HepG2 (cell line): Measurements from ENCODE around the gene OLFM1. TPM values are rescaled to one million over a fixed set of nuclear protein-coding genes. Genes with fewer than 3 reads are reported as not detected.

Experiments
- ATAC-seq: fragments of 200-7000 bp; cut with Tn5 transposase; 3 replicates; pipeline ENCODE4 v1.9.1; 2020; ENCODE audit warnings: mild to moderate bottlenecking, moderate library complexity
- BruUV-seq: library from RNA; stranded (reverse); fragments of 400-500 nt; replicated peaks from 2 replicates; lab custom pipeline; 2021; lab: Mats Ljungman, UMichigan
- CTCF ChIA-PET: fragments of 300-600 bp; formaldehyde crosslinking; extraction: SDS; loops from one replicate; lab custom pipeline; 2021; ENCODE audit warnings: low total read pairs, inconsistent platforms, low intra/inter-chr PET ratio; lab: Yijun Ruan, JAX
- POLR2A ChIA-PET: fragments of 350-600 bp; sonication (Branson Sonifier 250); formaldehyde crosslinking; loops from one replicate; lab custom pipeline; 2020; ENCODE audit warnings: antibody characterized with exemption, inconsistent platforms; lab: Yijun Ruan, JAX
- DNase-seq: peaks from one replicate; pipeline ENCODE4 v3.0.0-alpha.2; 2015; ENCODE audit warnings: low spot score
- FAIRE-seq: peaks from 3 replicates; lab custom pipeline; 2011; peaks lifted over from hg19 to GRCh38; lab: Jason Lieb, UNC
- H2AFZ ChIP-seq: one replicate; pipeline ENCODE4 v1.6.1; 2011; ENCODE audit warnings: low read length, inconsistent platforms
- H3K27ac ChIP-seq: fragments of 300-600 bp; 3 replicates; pipeline ENCODE4 v1.8.0; 2011; ENCODE audit warnings: mixed run types, mild to moderate bottlenecking, mixed read lengths, low read length, inconsistent platforms; ENCODE audit not compliant: insufficient read depth; ENCODE audit errors: extremely low read length
- H3K27me3 ChIP-seq, 2 experiments: fragments of 200-600 bp in 1 of 2; 2 replicates in 1 of 2; 3 replicates in 1 of 2; pipeline versions ENCODE4 v1.6.0 to v1.8.0; 2011; ENCODE audit warnings: low read length in 2 of 2, mild to moderate bottlenecking in 2 of 2, moderate library complexity in 2 of 2, inconsistent platforms in 1 of 2; ENCODE audit not compliant: insufficient read depth in 2 of 2, control insufficient read depth in 1 of 2
- H3K36me3 ChIP-seq, 2 experiments: fragments of 200-600 bp in 1 of 2; replicated peaks in 1 of 2; 2 replicates in 1 of 2; 3 replicates in 1 of 2; pipeline versions ENCODE4 v1.5.1 to v1.8.0; 2011; ENCODE audit warnings: low read length in 2 of 2, inconsistent platforms in 1 of 2; ENCODE audit not compliant: insufficient read depth in 2 of 2, control insufficient read depth in 1 of 2
- H3K4me1 ChIP-seq: 2 replicates; pipeline ENCODE4 v1.5.1; 2012; ENCODE audit warnings: low read length, inconsistent platforms; ENCODE audit not compliant: insufficient read depth
- H3K4me2 ChIP-seq: 2 replicates; pipeline ENCODE4 v1.6.0; 2011; ENCODE audit warnings: low read depth, low read length, inconsistent platforms
- H3K4me3 ChIP-seq, 3 experiments: fragments of 200-600 bp in 1 of 3; sonication (generic), shearing (Covaris generic) in 1 of 3; replicated peaks in 1 of 3; 2 replicates each; pipeline ENCODE4 v1.5.1; 2011 to 2016; ENCODE audit warnings: low read length in 3 of 3, inconsistent platforms in 2 of 3, low read depth in 2 of 3, mild to moderate bottlenecking in 2 of 3, control low read depth in 1 of 3, mixed read lengths in 1 of 3; ENCODE audit not compliant: insufficient read depth in 1 of 3
- H3K79me2 ChIP-seq: one replicate; pipeline ENCODE4 v1.6.1; 2011; ENCODE audit warnings: low read length, inconsistent platforms; ENCODE audit not compliant: insufficient read depth
- H3K9ac ChIP-seq: 2 replicates; pipeline ENCODE4 v1.6.0; 2011; ENCODE audit warnings: mild to moderate bottlenecking, low read depth, low read length, inconsistent platforms; ENCODE audit not compliant: insufficient read depth
- H3K9me3 ChIP-seq: 2 replicates; pipeline ENCODE4 v1.5.1; 2012; ENCODE audit warnings: mild to moderate bottlenecking, low read length
- H4K20me1 ChIP-seq: 2 replicates; pipeline ENCODE4 v1.6.0; 2011; ENCODE audit warnings: inconsistent platforms, mild to moderate bottlenecking, low read length, moderate library complexity; ENCODE audit not compliant: insufficient read depth
- CENPX ChIP-seq: sonication (generic); formaldehyde crosslinking; IDR thresholded peaks from 2 replicates; pipeline ENCODE4 v1.9.0; 2021; ENCODE audit warnings: mild to moderate bottlenecking, missing genetic modification reagents, moderate library complexity
- MAFF ChIP-seq: IDR thresholded peaks from 2 replicates; pipeline ENCODE4 v1.6.1; 2011; ENCODE audit warnings: low read depth, low read length, improper control_type of control experiment
- MED8 ChIP-seq: sonication (generic); formaldehyde crosslinking; IDR thresholded peaks from 2 replicates; pipeline ENCODE4 v1.8.1; 2023; ENCODE audit warnings: mild to moderate bottlenecking, missing genetic modification reagents; ENCODE audit not compliant: insufficient replicate concordance
- SNAPC2 ChIP-seq: sonication (generic); formaldehyde crosslinking; IDR thresholded peaks from 2 replicates; pipeline ENCODE4 v1.8.1; 2022; ENCODE audit warnings: mild to moderate bottlenecking, missing genetic modification reagents
- ZFP62 ChIP-seq: sonication (generic); formaldehyde crosslinking; IDR thresholded peaks from 2 replicates; pipeline ENCODE4 v1.4.0; 2020; ENCODE audit warnings: missing genetic modification reagents
- ZNF556 ChIP-seq: sonication (generic); formaldehyde crosslinking; IDR thresholded peaks from 2 replicates; pipeline ENCODE4 v1.4.0; 2020; ENCODE audit warnings: mild to moderate bottlenecking, missing genetic modification reagents, borderline replicate concordance
- ZNF576 ChIP-seq: sonication (generic); formaldehyde crosslinking; IDR thresholded peaks from 2 replicates; pipeline ENCODE4 v1.4.0; 2020; ENCODE audit warnings: mild to moderate bottlenecking, missing genetic modification reagents
- ZNF615 ChIP-seq: sonication (generic); formaldehyde crosslinking; IDR thresholded peaks from 2 replicates; pipeline ENCODE4 v1.5.0; 2020; ENCODE audit warnings: mild to moderate bottlenecking, missing genetic modification reagents, borderline replicate concordance
- ZUFSP ChIP-seq: sonication (generic); formaldehyde crosslinking; IDR thresholded peaks from 2 replicates; pipeline ENCODE4 v1.9.0; 2021; ENCODE audit warnings: missing genetic modification reagents, mild to moderate bottlenecking, borderline replicate concordance
- WGBS: methylation state at CpG from one replicate; pipeline ENCODE4 v1.1.6; 2017; ENCODE audit warnings: low lambda C conversion rate; 5-methylcytosine and 5-hydroxymethylcytosine counted together
- in situ Hi-C: cut with HindIII; loops from 2 replicates; pipeline ENCODE4 v1.10.0; 2017; ENCODE audit warnings: low pct_unique_long_range_greater_than_20kb; ENCODE audit not compliant: extremely low pct_ligation_motif_present
- intact Hi-C: fragments of 100-400 bp; cut with micrococcal nuclease; formaldehyde crosslinking; loops from one replicate; pipeline ENCODE4 v1.10.0; 2022; ENCODE audit not compliant: unreplicated experiment
- polyA plus RNA-seq, 8 experiments: library from polyadenylated mRNA; depleted of rRNA in 3 of 8; stranded (reverse) in 7 of 8; unstranded in 1 of 8; fragments of >200 nt; fragmentation: Illumina TruSeq in 4 of 8; extraction: Trizol in 4 of 8; gene quantifications; 2 replicates each; pipeline versions ENCODE4 v1.2.1 to v1.2.3, GENCODE V29; 2011 to 2016; ENCODE audit warnings: low read depth in 4 of 8, missing spikeins in 1 of 8, mixed read lengths in 1 of 8; ENCODE audit not compliant: insufficient read depth in 1 of 8
- total RNA-seq, 5 experiments: library from RNA; depleted of rRNA; stranded (reverse); fragments of >200 nt; fragmentation: Illumina TruSeq; extraction: Trizol; gene quantifications; 2 replicates each; pipeline ENCODE4 v1.2.3, GENCODE V29; 2016; ENCODE audit warnings: low read depth in 1 of 5

The OLFM1 gene
- total and polyA plus RNA-seq, 2 of the 13 experiments (the other 11 are each of a cell fraction or from before 2014, with no cell fraction given) = not detected

GRCh38 chr9:135100725-135101410, 13.4 kb downstream of the OLFM1 start:
- no peaks in the 10 kb centered on the region for H3K79me2 ChIP-seq
- 0% methylated on average over 2 of the region's 10 CpGs for WGBS
- no peak overlapping the region for H3K4me3 ChIP-seq
- H2AFZ ChIP-seq = no peak overlapping the region
- intact Hi-C loops (no loop called here), in situ Hi-C loops (no loop called here)
- peaks cover 5 to 57% of the 10 kb centered on the region in 2 experiments; a peak in 3 of 5 replicates for H3K27me3 ChIP-seq
- TF ChIP-seq ZFP62 (no peak), ZNF576 (CRISPR knock-in tag) (no peak), SNAPC2 (CRISPR knock-in tag) (no peak), MAFF (no peak), CENPX (CRISPR knock-in tag) (no peak), ZNF556 (CRISPR knock-in tag) (no peak), MED8 (CRISPR knock-in tag) (no peak), ZUFSP (CRISPR knock-in tag) (no peak), ZNF615 (no peak)
- H4K20me1 ChIP-seq = no peaks in the 10 kb centered on the region
- H3K4me2 ChIP-seq = no peak overlapping the region
- POLR2A ChIA-PET = no interaction called here
- no TSS peak for BruUV-seq
- no peaks in the 10 kb centered on the region for H3K9me3 ChIP-seq
- H3K36me3 ChIP-seq = no peaks in the 10 kb centered on the region
- no peak overlapping the region for H3K27ac ChIP-seq
- no peak overlapping the region for H3K9ac ChIP-seq
- CTCF ChIA-PET = no interaction called here
- H3K4me1 ChIP-seq = no peaks in the 10 kb centered on the region
- ATAC-seq (no peak), DNase-seq (no peak), FAIRE-seq (no peak)
